ENCODE measurements around the gene INSIG1.

INSIG1 gene

GRCh38 chr7:155259866-155260497 is 37.7 kb upstream of the INSIG1 start:
- DNase-seq (ENCODE audit: low read depth): no peak

GRCh38 chr7:155260498-155260872 is 37.2 kb upstream of the INSIG1 start:
- H3K4me3 ChIP-seq (ENCODE audit: low read length): no peak overlapping the region
- no peak for DNase-seq (ENCODE audit: low read depth)
- TF ChIP-seq CTCF (IDR thresholded peaks at IDR 0.05; ENCODE audit: insufficient read depth, low read depth, low read length, missing control alignments): no peak

More at GRCh38 chr7:155259866-155260497, 37.7 kb upstream of the INSIG1 start:
- TF ChIP-seq CTCF (IDR thresholded peaks at IDR 0.05; ENCODE audit: insufficient read depth, low read depth, low read length, missing control alignments): no peak
- H3K4me3 ChIP-seq (ENCODE audit: low read length): no peak overlapping the region

- no peak for DNase-seq (ENCODE audit: low read depth)
- no peak for TF ChIP-seq CTCF (IDR thresholded peaks at IDR 0.05; ENCODE audit: insufficient read depth, low read depth, low read length, missing control alignments)
- H3K4me3 ChIP-seq (ENCODE audit: low read length): no peak overlapping the region
These were observed 36.4 kb upstream of the INSIG1 start for GRCh38 chr7:155261031-155261985.

- no peak for DNase-seq (ENCODE audit: low read depth)
- TF ChIP-seq CTCF (IDR thresholded peaks at IDR 0.05; ENCODE audit: insufficient read depth, low read depth, low read length, missing control alignments): no peak
These were observed 35.6 kb upstream of the INSIG1 start for GRCh38 chr7:155262031-155262430.

GRCh38 chr7:155263051-155263450 is 34.6 kb upstream of the INSIG1 start:
- no peak for DNase-seq (ENCODE audit: low read depth)
- H3K4me3 ChIP-seq (ENCODE audit: low read length): no peak overlapping the region
- no peak for TF ChIP-seq CTCF (IDR thresholded peaks at IDR 0.05; ENCODE audit: insufficient read depth, low read depth, low read length, missing control alignments)

More at GRCh38 chr7:155262031-155262430, 35.6 kb upstream of the INSIG1 start:
- H3K4me3 ChIP-seq (ENCODE audit: low read length): no peak overlapping the region

- DNase-seq (ENCODE audit: low read depth): no peak
- TF ChIP-seq CTCF (IDR thresholded peaks at IDR 0.05; ENCODE audit: insufficient read depth, low read depth, low read length, missing control alignments): no peak
- H3K4me3 ChIP-seq (ENCODE audit: low read length): no peak overlapping the region
These were observed 34.0 kb upstream of the INSIG1 start for GRCh38 chr7:155263581-155264143.

Data from epithelial cell of esophagus (primary cell).